ENCODE data around the gene ACTA2.

The ACTA2 gene

GRCh38 chr10:88918191-88918905, 34.2 kb downstream of the ACTA2 start:
- Histone ChIP-seq H3K79me2 (ENCODE audit: low read length) (no peaks in the 10 kb centered on the region), H3K4me3 (ENCODE audit: low read length) (no peak overlapping the region), H2AFZ (ENCODE audit: low read length) (no peak overlapping the region), H3K4me1 (ENCODE audit: low read length) (no peaks in the 10 kb centered on the region), H3K9me3 (replicated peaks; ENCODE audit: insufficient read depth, low read length) (no peaks in the 10 kb centered on the region), H3K4me2 (ENCODE audit: low read depth, low read length) (no peak overlapping the region), H3K9ac (ENCODE audit: low read length) (no peak overlapping the region), H4K20me1 (ENCODE audit: insufficient read depth, low read length) (no peaks in the 10 kb centered on the region), H3F3A (ENCODE audit: insufficient read depth, low read length) (no peaks in the 10 kb centered on the region), H3K9me2 (replicated peaks; ENCODE audit: insufficient read depth, low read length) (no peaks in the 10 kb centered on the region), H3K27me3 (replicated peaks; ENCODE audit: insufficient read depth, low read length) (no peaks in the 10 kb centered on the region), H3K27ac (ENCODE audit: low read length) (no peak overlapping the region), H3K36me3 (replicated peaks; ENCODE audit: insufficient read depth, low read length) (no peaks in the 10 kb centered on the region)
- no peak for DNase-seq
- TF ChIP-seq CTCF (IDR thresholded peaks at IDR 0.05; ENCODE audit: low read length) (no peak), EZH2phosphoT487 (IDR thresholded peaks at IDR 0.05; ENCODE audit: low read length) (no peak), EZH2 (optimal IDR thresholded peaks at IDR 0.05; ENCODE audit: low read depth, low read length) (no peak)

DNA sequence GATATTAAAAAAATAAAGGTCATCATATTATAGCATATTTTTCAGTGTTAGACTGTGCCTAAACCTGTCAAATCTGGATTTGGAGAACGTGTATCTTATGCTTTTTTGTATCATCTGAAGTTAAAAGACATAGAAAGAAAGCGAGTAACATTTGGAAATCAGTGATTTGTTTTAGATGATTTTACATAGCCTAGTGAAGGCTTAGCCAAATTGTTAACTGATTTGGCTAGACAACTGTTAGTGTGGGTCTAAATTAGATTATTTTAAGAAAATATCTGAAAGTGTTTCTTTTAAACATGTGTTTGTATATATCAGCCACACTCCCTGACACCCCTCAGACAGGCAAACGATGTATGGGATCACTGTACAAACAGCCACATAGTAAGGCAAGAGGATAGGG, 35.6 kb downstream of the ACTA2 start:
- no peak for DNase-seq

DNA sequence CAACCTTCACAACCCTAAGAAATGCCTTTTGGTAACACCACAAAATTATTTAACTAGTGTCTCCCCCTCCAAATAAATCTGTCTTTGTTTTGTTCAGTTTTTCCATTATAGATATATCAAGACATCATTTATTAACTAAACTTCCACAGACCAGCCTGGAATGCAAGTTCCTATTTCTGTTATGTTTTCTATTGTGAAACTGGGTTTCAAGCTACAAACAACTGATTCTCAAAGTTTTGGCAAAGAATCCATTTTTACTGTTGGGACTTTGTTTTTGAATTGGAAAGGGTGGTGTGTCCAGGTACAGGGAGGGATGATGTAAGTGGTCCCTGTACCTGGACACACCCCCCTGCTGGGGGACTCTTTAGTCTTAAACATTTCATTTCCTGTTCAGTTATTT, 36.3 kb downstream of the ACTA2 start:
- no peak for DNase-seq
- no peaks in the 10 kb centered on the region for H3F3A ChIP-seq (ENCODE audit: insufficient read depth, low read length)
- no peak overlapping the region for H3K4me3 ChIP-seq (ENCODE audit: low read length)
- TF ChIP-seq EZH2phosphoT487 (IDR thresholded peaks at IDR 0.05; ENCODE audit: low read length) (no peak), CTCF (IDR thresholded peaks at IDR 0.05; ENCODE audit: low read length) (no peak), EZH2 (optimal IDR thresholded peaks at IDR 0.05; ENCODE audit: low read depth, low read length) (no peak)
- H3K9me2 ChIP-seq (replicated peaks; ENCODE audit: insufficient read depth, low read length), result no peaks in the 10 kb centered on the region
- no peaks in the 10 kb centered on the region for H3K27me3 ChIP-seq (replicated peaks; ENCODE audit: insufficient read depth, low read length)
- H3K27ac ChIP-seq (ENCODE audit: low read length), result no peak overlapping the region
- H3K9me3 ChIP-seq (replicated peaks; ENCODE audit: insufficient read depth, low read length), result no peaks in the 10 kb centered on the region
- no peaks in the 10 kb centered on the region for H3K79me2 ChIP-seq (ENCODE audit: low read length)
- no peak overlapping the region for H2AFZ ChIP-seq (ENCODE audit: low read length)
- H3K4me2 ChIP-seq (ENCODE audit: low read depth, low read length), result no peak overlapping the region
- H4K20me1 ChIP-seq (ENCODE audit: insufficient read depth, low read length), result no peaks in the 10 kb centered on the region
- H3K36me3 ChIP-seq (replicated peaks; ENCODE audit: insufficient read depth, low read length), result no peaks in the 10 kb centered on the region
- no peak overlapping the region for H3K9ac ChIP-seq (ENCODE audit: low read length)
- no peaks in the 10 kb centered on the region for H3K4me1 ChIP-seq (ENCODE audit: low read length)

More for the DNA sequence above, 35.6 kb downstream of the ACTA2 start:
- no peaks in the 10 kb centered on the region for H3K9me2 ChIP-seq (replicated peaks; ENCODE audit: insufficient read depth, low read length)
- H3K79me2 ChIP-seq (ENCODE audit: low read length), result no peaks in the 10 kb centered on the region
- H3K27me3 ChIP-seq (replicated peaks; ENCODE audit: insufficient read depth, low read length), result no peaks in the 10 kb centered on the region
- no peaks in the 10 kb centered on the region for H3F3A ChIP-seq (ENCODE audit: insufficient read depth, low read length)
- no peak for TF ChIP-seq CTCF (IDR thresholded peaks at IDR 0.05; ENCODE audit: low read length)
- no peak for TF ChIP-seq EZH2 (optimal IDR thresholded peaks at IDR 0.05; ENCODE audit: low read depth, low read length)
- H3K27ac ChIP-seq (ENCODE audit: low read length), result no peak overlapping the region
- no peak overlapping the region for H3K4me3 ChIP-seq (ENCODE audit: low read length)
- no peak overlapping the region for H3K4me2 ChIP-seq (ENCODE audit: low read depth, low read length)
- H3K9ac ChIP-seq (ENCODE audit: low read length), result no peak overlapping the region
- H3K9me3 ChIP-seq (replicated peaks; ENCODE audit: insufficient read depth, low read length), result no peaks in the 10 kb centered on the region
- H3K4me1 ChIP-seq (ENCODE audit: low read length), result no peaks in the 10 kb centered on the region
- no peaks in the 10 kb centered on the region for H4K20me1 ChIP-seq (ENCODE audit: insufficient read depth, low read length)
- no peaks in the 10 kb centered on the region for H3K36me3 ChIP-seq (replicated peaks; ENCODE audit: insufficient read depth, low read length)
- no peak overlapping the region for H2AFZ ChIP-seq (ENCODE audit: low read length)

Data from MM.1S (cell line).